ENCODE measurements around the gene ST6GALNAC5.
"Not testable (repeated sequence)": the region's sequence is repeated elsewhere in the genome, so short reads cannot be mapped to it uniquely, and the experiment has no call there.

The ST6GALNAC5 gene

GRCh38 chr1:76867342-76868130 lies at the start of gene ST6GALNAC5:
Gene ST6GALNAC5 (plus strand): TSS chr1:76867480.
- peak; percentile 69 for DNase-seq

- DNase-seq, result no peak
Measured at GRCh38 chr1:76820028-76820427, 47.3 kb upstream of the ST6GALNAC5 start.

- DNase-seq, result not testable (repeated sequence)
Measured at GRCh38 chr1:76822961-76823360, 44.3 kb upstream of the ST6GALNAC5 start.

GRCh38 chr1:76824106-76824505 lies 43.2 kb upstream of the ST6GALNAC5 start:
- DNase-seq, result no peak

GRCh38 chr1:76826072-76826845 lies 41.0 kb upstream of the ST6GALNAC5 start:
- DNase-seq, result peak; percentile 84

- DNase-seq, result peak; percentile 14
Measured at GRCh38 chr1:76827066-76827465, 40.2 kb upstream of the ST6GALNAC5 start.

GRCh38 chr1:76830373-76830772 lies 36.9 kb upstream of the ST6GALNAC5 start:
- DNase-seq, result peak; percentile 40

GRCh38 chr1:76832521-76832920 lies 34.8 kb upstream of the ST6GALNAC5 start:
- no peak for DNase-seq

GRCh38 chr1:76833151-76833550 lies 34.1 kb upstream of the ST6GALNAC5 start:
- DNase-seq, result no peak

GRCh38 chr1:76833856-76834255 lies 33.4 kb upstream of the ST6GALNAC5 start:
- DNase-seq, result no peak

- peak; percentile 76 for DNase-seq
Measured at GRCh38 chr1:76835203-76835602, 32.1 kb upstream of the ST6GALNAC5 start.

GRCh38 chr1:76840278-76840677 lies 27.0 kb upstream of the ST6GALNAC5 start:
- peak; percentile 27 for DNase-seq

- DNase-seq, result no peak
Measured at GRCh38 chr1:76841460-76841859, 25.8 kb upstream of the ST6GALNAC5 start.

GRCh38 chr1:76843821-76844464 lies 23.3 kb upstream of the ST6GALNAC5 start:
- DNase-seq, result no peak

GRCh38 chr1:76854255-76854654 lies 13.0 kb upstream of the ST6GALNAC5 start:
- DNase-seq, result no peak

- DNase-seq, result no peak
Measured at GRCh38 chr1:76856104-76856503, 11.2 kb upstream of the ST6GALNAC5 start.

- no peak for DNase-seq
Measured at GRCh38 chr1:76857138-76857537, 10.1 kb upstream of the ST6GALNAC5 start.

- no peak for DNase-seq
Measured at GRCh38 chr1:76857973-76858372, 9.3 kb upstream of the ST6GALNAC5 start.

GRCh38 chr1:76861149-76861548 lies 6.1 kb upstream of the ST6GALNAC5 start:
- DNase-seq, result no peak

GRCh38 chr1:76862447-76862846 lies 4.8 kb upstream of the ST6GALNAC5 start:
- DNase-seq, result peak; percentile 85

GRCh38 chr1:76864383-76864782 lies 2.9 kb upstream of the ST6GALNAC5 start:
- DNase-seq, result peak; percentile 49

GRCh38 chr1:76865696-76866286 lies 1.5 kb upstream of the ST6GALNAC5 start:
- DNase-seq, result peak; percentile 16

- DNase-seq, result peak; percentile 13
Measured at GRCh38 chr1:76866566-76866965, 714 bp upstream of the ST6GALNAC5 start.
